Right lobe of liver (tissue), 6 donors: ENCODE data around the gene SH3TC2. TPM values are rescaled to one million over a fixed set of nuclear protein-coding genes. Genes with fewer than 3 reads are reported as not detected.

Source experiments
- ATAC-seq, 4 donors: fragments of 200-7000 bp; cut with Tn5 transposase; one replicate each; pipeline ENCODE4 v1.9.1; 2020; ENCODE audit warnings: mild to moderate bottlenecking in 4 of 4, moderate library complexity in 4 of 4
- DNase-seq, 3 donors: peaks; one replicate each; pipeline ENCODE4 v3.0.0-alpha.2; 2020
- H3K27ac ChIP-seq, 3 donors: fragments of 200-600 bp; one replicate each; pipeline ENCODE4 v1.8.0; 2022
- H3K27me3 ChIP-seq, 2 donors: fragments of 200-600 bp; one replicate each; pipeline ENCODE4 v1.8.0; 2022
- H3K36me3 ChIP-seq, 4 donors: fragments of 200-600 bp; sonication (generic) in 1 of 4; one replicate each; pipeline versions ENCODE4 v1.5.1 to v1.8.0; 2017 to 2022; ENCODE audit warnings: control low read depth in 1 of 4
- H3K4me1 ChIP-seq, 4 donors: fragments of 200-600 bp; sonication (generic) in 1 of 4; one replicate each; pipeline versions ENCODE4 v1.5.1 to v1.8.0; 2017 to 2022; ENCODE audit warnings: control low read depth in 1 of 4
- H3K4me3 ChIP-seq, 3 donors: fragments of 200-600 bp; one replicate each; pipeline ENCODE4 v1.8.0; 2022
- H3K9me3 ChIP-seq, 4 donors: fragments of 200-600 bp; sonication (generic) in 1 of 4; one replicate each; pipeline versions ENCODE4 v1.5.1 to v1.8.0; 2017 to 2022; ENCODE audit warnings: control low read depth in 1 of 4
- CTCF ChIP-seq, 4 donors: fragments of 200-600 bp in 3 of 4; fragments of 450-650 bp in 1 of 4; IDR thresholded peaks; one replicate each; pipeline versions ENCODE4 v1.5.1 to v1.8.0; 2016 to 2022; ENCODE audit warnings: antibody characterized with exemption in 4 of 4, mild to moderate bottlenecking in 2 of 4
- POLR2A ChIP-seq: fragments of 450-650 bp; IDR thresholded peaks from one replicate; pipeline ENCODE4 v1.6.1; 2017; ENCODE audit warnings: antibody characterized with exemption, mild to moderate bottlenecking
- WGBS: methylation state at CpG from one replicate; pipeline ENCODE4 v1.1.6; 2018; ENCODE audit warnings: low coverage, low lambda C conversion rate; ENCODE audit not compliant: insufficient coverage; ENCODE audit errors: missing lambda C conversion rate; 5-methylcytosine and 5-hydroxymethylcytosine counted together
- intact Hi-C, 2 donors: fragments of 100-400 bp; cut with DNase I; formaldehyde crosslinking; loops; one replicate each; pipeline versions ENCODE4 v1.11.2 to v1.14.1; 2022
- total RNA-seq, 6 experiments: library from RNA; depleted of rRNA in 2 of 6; stranded (reverse); fragments of >200 nt in 2 of 6; fragmentation: NEBNext Ultra II Directional in 3 of 6; extraction: Animal tissue kit (Norgen Biotek cat#: 25700) in 3 of 6; gene quantifications; one replicate each; pipeline versions ENCODE4 v1.1.0 to v1.2.4, GENCODE V29; 2016 to 2023
- donor health status: DM: no; HTN: yes; CAD: no.
- donor health status: DM: no; HTN: no; CAD: no.
- donor health status: DM: no; HTN: no; CAD: no.
- donor health status: DM: no; HTN: yes; CAD: no.
- donor health status: DM: no; HTN: yes; CAD: no.

Gene SH3TC2
- total RNA-seq, 6 experiments from 2014 or later: 0.06 to 0.88 (median 0.53) TPM

- Histone ChIP-seq H3K27ac (no peak overlapping the region), H3K27me3 (no peaks in the 10 kb centered on the region), H3K4me1 (peaks cover 0 to 14% (median 5%) of the 10 kb centered on the region in 4 donors), H3K9me3 (no peaks in the 10 kb centered on the region), H3K4me3 (no peak overlapping the region), H3K36me3 (no peaks in the 10 kb centered on the region)
- DNase-seq (no peak), ATAC-seq (no peak)
- 79% methylated on average over 2 of the region's 3 CpGs for WGBS
- intact Hi-C loops: no loop called here
- TF ChIP-seq POLR2A (no peak), CTCF (IDR thresholded peaks at IDR 0.05) (no peak)
Observed at GRCh38 chr5:148962761-148963324, 100.0 kb downstream of the SH3TC2 start.

- no peak for DNase-seq
- ATAC-seq: no peak
- Histone ChIP-seq H3K27ac (peak overlapping the region in 2 of 3 donors; percentile 4 to 23), H3K36me3 (no peaks in the 10 kb centered on the region), H3K4me1 (peaks cover 0 to 13% (median 4%) of the 10 kb centered on the region in 4 donors), H3K9me3 (no peaks in the 10 kb centered on the region), H3K4me3 (no peak overlapping the region), H3K27me3 (no peaks in the 10 kb centered on the region)
- TF ChIP-seq POLR2A (no peak), CTCF (IDR thresholded peaks at IDR 0.05) (no peak)
- intact Hi-C loops: no loop called here
- WGBS: 69% methylated on average over 3 of the region's 3 CpGs
Observed at GRCh38 chr5:148962200-148962550, 100.7 kb downstream of the SH3TC2 start.

- H3K27ac ChIP-seq: peak overlapping the region; percentile 5 to 24 (median 23)
- peak in 2 of 3 donors; percentile 55 to 74 for DNase-seq
- 48% methylated on average over 8 of the region's 8 CpGs for WGBS
Observed at GRCh38 chr5:148961261-148962199, 101.3 kb downstream of the SH3TC2 start.

GRCh38 chr5:148960070-148960769 lies 102.6 kb downstream of the SH3TC2 start:
- Histone ChIP-seq H3K27ac (no peak overlapping the region), H3K4me1 (peaks cover 0 to 13% (median 4%) of the 10 kb centered on the region in 4 donors), H3K9me3 (no peaks in the 10 kb centered on the region), H3K4me3 (no peak overlapping the region), H3K27me3 (no peaks in the 10 kb centered on the region), H3K36me3 (no peaks in the 10 kb centered on the region)
- no peak for DNase-seq
- 88% methylated on average over 6 of the region's 6 CpGs for WGBS
- intact Hi-C loops: no loop called here
- TF ChIP-seq POLR2A (no peak), CTCF (IDR thresholded peaks at IDR 0.05) (no peak)
- ATAC-seq: no peak

More at GRCh38 chr5:148961261-148962199, 101.3 kb downstream of the SH3TC2 start:
- no peaks in the 10 kb centered on the region for H3K27me3 ChIP-seq
- H3K9me3 ChIP-seq: no peaks in the 10 kb centered on the region
- peak; percentile 67 to 84 (median 73) for ATAC-seq
- no peak for TF ChIP-seq POLR2A
- no peaks in the 10 kb centered on the region for H3K36me3 ChIP-seq
- H3K4me1 ChIP-seq: peaks cover 0 to 13% (median 4%) of the 10 kb centered on the region in 4 donors
- intact Hi-C loops: no loop called here
- no peak overlapping the region for H3K4me3 ChIP-seq
